GM18511 (cell line): ENCODE results near the gene ZBED5.
"Not testable (repeated sequence)": the region's sequence is repeated elsewhere in the genome, so short reads cannot be mapped to it uniquely, and the experiment has no call there.

ENCODE experiments used
- ATAC-seq: cut with Tn5 transposase; IDR thresholded peaks from one replicate; pipeline ENCODE4 v1.9.1; 2021; ENCODE audit warnings: mild to moderate bottlenecking, moderate library complexity; ENCODE audit not compliant: unreplicated experiment

The ZBED5 gene

DNA sequence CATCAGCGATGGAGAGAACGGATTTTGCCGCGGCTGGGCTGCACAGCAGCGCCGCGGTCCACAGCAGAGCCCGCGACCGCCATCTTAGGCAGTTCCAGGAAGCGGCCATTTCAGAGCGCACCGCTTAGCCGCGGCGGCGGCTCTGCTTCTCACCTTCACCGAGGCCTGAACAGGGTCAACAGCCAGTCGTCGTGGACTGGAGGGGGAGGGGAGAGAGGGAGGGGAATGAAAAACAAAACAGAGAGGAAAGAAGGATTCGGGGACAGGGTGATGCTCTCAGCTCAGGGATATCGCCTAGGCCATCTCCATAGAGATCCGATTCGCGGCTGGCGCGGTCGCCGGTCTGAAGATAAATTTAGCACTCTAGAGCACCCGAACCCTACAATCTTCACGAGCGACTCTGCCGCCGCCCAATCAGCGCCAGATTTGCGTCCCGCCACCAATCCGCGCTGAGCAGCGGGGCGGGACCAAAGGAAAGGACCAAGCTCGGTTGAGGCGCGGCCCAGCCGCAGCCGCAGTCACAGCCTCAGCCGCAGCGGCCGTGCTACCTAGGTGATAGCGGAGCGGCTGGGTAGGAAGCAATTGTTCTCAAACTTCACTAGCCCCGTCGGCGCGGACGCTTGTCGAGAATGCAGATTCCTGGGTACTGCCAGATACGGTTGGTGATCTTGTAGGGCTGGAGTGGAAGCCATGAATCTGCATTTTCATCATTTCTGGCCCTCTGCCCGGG lies at the start of gene ZBED5:
ZBED5 (minus strand) TSS at position 345 of the 730 bp plus-strand sequence. CDS start 3,108 bp downstream, outside the sequence.
- peak; percentile 92 for ATAC-seq

DNA sequence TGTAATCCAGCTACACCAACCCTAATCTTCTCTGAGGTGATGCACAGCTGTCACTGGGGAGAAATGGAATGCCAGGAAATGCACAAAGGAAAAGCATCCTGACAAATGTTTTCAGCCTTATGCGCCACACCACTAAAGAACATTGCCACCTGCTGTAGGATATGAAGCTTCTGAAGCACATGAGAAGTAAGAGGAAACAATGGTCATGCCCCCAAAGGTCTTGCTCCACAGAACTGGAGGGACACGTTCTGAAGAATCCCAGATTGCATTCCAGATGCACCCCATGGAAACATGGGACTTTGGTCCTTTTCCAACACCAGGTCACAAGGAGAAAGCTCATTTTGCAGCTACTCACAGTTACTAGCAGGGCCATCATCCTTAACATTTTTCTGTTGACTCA lies 48.7 kb upstream of the ZBED5 start:
- no peak for ATAC-seq

- ATAC-seq = no peak
These were observed 44.6 kb upstream of the ZBED5 start for GRCh38 chr11:10902301-10903063.

GRCh38 chr11:10900681-10901415 lies 43.0 kb upstream of the ZBED5 start:
- no peak for ATAC-seq

GRCh38 chr11:10899121-10899830 lies 41.4 kb upstream of the ZBED5 start:
- ATAC-seq = no peak

DNA sequence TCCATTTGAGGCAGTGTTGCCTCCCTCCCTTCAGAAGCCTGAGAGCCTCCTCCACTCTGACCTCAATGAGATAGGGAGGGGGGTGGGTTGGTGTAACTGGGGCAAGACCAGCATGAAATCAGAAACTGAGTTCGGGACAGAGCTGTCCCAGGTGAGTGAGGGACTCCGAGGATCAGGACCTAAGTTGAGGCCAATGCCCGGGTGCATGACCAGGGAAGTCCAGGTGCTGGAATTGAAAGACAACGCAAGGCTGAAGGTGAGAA lies 40.8 kb upstream of the ZBED5 start:
- no peak for ATAC-seq

DNA sequence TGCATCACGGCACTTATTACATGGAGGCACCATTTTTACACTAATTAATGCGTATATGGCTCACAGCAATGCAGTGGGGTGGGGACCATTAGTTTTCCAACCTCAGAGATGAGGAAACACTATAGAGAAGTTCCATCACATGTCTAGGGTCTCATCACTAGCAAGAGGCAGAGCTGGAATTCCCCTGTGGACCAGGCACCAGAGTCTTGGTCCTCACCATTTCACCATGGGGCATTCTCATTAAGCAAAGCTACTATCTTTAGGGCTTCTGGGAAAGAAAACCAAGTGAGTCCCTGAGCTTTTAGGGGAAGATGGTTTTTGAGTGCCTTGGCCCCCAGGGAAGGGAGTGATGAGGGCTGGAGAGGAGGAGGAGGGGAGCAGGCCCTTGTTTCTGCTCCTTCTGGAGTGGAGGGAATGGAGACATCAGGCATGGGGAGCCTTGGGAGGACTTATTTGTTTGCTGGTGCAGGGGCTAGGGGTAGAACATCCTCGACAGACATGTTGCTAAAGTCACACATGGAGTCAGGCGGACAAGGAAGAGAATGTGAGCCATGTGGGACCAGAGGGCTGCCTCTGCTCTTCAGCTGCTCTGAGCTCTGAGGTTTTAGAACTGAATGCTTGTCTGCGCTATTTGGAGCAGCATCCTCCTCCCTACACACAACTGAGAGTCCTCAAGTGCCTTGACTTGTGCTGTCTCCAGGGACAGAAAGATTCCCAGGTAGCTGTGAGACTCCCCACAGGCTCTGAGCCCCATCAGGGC lies 40.3 kb upstream of the ZBED5 start:
- no peak for ATAC-seq

GRCh38 chr11:10897150-10897549 lies 39.3 kb upstream of the ZBED5 start:
- no peak for ATAC-seq

- ATAC-seq = no peak
These were observed 38.6 kb upstream of the ZBED5 start for GRCh38 chr11:10896493-10896892.

DNA sequence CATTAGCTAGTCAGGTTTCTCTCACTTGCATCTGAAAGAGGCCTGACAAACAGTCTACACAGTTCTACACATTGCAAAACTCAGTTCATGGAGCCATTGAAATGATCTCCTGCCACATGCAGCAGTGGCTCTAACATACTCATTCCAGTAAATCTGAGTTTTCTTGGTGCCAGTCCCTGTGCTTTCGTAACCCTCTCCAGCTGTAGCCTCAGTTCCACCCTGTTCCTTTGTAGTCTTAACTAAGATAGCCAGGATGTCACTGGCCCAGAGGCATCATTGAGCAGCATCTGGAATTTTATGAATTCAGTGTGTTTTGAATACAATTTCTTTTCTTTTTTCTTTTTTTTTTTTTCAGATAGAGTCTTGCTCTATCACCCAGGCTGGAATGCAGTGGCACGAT lies 37.4 kb upstream of the ZBED5 start:
- ATAC-seq = no peak

- no peak for ATAC-seq
These were observed 36.8 kb upstream of the ZBED5 start for GRCh38 chr11:10894666-10895065.

DNA sequence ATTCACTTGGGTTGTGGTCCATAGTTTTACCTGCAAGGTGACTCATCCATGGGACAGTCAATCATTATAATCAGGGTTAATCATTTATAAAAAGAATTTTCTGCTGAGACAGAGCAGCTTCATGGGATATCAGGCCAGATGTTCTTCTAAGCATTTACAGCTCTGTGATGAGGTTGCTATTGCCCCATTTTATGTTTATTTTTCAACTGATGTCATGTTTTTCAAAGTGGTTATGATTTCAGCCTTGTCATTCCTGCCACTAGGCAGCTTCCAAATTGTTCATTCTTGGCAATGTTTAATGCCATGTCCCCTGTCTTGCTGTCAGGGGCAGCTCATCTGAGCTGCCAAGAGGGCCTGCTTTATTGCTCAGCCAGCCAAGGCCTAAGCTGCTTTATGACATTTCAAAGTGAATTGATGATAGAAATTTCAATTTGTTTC lies 35.9 kb upstream of the ZBED5 start:
- ATAC-seq = no peak

DNA sequence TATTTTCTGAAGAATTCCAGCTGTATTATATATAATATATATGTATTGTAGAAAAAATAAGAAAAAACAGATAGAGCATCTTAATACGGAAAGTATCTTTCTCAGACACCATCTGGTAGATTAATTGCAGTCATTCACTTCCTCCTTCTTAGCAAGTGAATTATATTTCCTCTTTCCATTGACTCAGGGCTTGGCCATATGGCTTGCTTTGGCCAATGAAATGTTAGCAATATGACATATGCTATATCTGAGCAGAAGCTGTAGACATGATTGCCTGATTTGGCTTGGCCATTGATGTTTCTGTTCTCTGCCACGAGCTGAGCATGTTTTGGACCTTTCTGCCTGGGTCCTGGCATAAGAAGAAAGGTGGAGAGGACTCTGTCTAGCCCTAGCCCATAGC lies 34.4 kb upstream of the ZBED5 start:
- ATAC-seq = no peak

DNA sequence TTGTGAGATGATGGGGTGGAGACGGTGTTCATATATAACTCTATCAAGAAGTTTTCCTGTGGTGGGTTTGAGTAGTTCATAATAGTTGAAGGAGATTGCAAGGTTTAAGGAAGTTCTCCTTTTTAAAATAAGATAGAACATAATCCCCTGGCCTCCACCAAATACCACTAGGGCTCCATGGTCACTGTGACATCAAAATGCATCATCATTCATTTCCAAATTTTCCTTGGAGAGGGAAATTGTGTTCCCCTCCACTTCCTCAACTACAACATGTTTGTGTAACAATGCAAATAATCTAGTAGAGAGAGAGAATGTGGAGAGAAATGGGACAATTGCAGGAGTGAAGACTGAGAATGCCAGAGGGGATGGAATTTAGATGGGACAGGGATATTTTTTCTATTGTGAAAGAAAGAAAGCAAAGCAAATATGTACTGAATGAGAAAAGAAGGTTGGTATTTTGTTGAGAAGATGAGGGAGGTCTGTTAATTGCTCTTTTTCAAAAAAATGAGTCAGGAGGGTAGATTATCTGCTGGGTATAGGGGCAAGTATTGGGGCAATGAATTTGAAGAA lies 33.4 kb upstream of the ZBED5 start:
- no peak for ATAC-seq

DNA sequence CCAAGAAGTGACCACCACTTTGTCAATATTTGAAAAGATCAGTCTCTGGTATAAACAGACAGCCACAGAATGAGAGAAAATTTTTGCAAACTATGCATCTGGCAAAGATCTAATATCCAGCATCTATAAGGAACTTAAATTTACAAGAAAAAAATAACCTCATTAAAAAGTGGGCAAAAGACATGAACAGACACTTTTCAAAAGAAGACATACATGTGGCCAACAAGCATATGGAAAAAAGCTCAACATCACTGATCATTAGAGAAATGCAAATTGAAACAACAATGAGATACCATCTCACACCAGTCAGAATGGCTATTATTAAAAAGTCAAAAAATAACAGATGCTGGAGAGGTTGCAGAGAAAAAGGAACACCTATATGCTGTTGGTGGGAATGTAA lies 32.2 kb upstream of the ZBED5 start:
- ATAC-seq = not testable (repeated sequence)

DNA sequence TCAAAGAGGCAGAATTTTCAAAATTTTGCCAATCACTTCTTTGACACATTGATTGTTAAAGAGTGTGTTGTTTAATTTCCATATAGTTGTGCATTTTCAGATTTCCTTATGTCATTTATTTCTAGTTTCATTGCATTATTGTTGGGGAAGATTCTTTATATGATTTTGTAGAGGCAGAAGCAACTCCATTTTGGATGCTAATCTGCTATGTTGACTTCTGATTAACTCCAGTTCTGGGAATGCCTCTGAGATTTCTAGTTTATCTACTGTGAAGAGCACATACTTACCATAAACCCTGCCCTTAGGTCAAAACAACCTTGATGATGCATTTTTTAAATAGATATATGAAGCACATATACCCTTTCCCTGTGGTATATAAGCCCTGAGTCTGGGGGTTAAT lies 29.5 kb upstream of the ZBED5 start:
- no peak for ATAC-seq

DNA sequence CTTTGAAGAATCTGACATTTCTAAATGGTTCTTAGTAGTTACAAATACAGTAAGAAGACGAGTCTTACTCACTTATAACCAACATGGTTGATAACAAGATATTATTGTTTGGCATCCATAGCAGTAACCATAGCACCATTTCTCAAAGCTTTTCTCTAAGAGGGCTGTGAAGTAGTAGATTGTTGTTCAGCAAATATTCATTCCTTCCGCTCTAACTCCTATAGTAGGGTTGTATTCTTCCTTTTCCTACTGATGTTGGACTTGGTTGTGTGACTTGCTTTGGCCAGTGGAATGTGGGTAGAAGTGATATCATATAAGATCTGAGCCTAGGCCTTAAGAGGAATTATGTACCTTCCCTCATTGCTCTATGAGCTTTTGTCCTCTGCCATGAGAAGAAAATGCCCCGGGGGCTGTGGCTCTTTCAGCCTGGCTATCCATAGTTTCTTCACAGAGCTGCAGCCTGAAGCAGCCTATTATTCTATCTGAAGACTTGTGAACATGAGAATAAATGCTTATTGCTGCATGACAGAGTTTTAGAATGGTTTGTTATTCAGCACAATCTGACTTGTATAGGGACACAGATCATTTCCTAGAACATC lies 28.9 kb upstream of the ZBED5 start:
- no peak for ATAC-seq

GRCh38 chr11:10885703-10886363 lies 28.0 kb upstream of the ZBED5 start:
- no peak for ATAC-seq

DNA sequence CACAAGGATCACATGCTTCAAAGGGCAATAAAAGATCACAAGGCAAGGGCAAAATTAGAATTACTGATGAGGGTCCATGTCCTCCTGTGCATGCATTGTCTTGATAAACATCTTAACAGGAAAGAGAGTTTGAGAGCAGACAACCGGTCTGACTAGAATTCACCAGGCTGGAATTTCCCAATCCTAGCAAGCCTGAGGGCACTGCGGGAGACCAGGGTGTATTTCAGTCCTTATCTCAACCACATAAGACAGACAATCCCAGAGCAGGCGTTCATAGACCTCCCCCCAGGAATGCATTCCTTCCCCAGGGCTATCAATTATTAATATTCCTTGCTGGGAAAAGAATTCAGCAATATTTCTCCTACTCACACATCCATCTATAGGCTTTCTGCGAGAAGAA lies 26.4 kb upstream of the ZBED5 start:
- ATAC-seq = not testable (repeated sequence)
